Measurements from ENCODE around the gene NISCH. TPM values are rescaled to one million over a fixed set of nuclear protein-coding genes. Genes with fewer than 3 reads are reported as not detected.

NISCH gene
- total and polyA plus RNA-seq, 2 of the 8 experiments (the other 6 are each of a cell fraction or from before 2014, with no cell fraction given): 71.2 to 71.9 TPM

DNA sequence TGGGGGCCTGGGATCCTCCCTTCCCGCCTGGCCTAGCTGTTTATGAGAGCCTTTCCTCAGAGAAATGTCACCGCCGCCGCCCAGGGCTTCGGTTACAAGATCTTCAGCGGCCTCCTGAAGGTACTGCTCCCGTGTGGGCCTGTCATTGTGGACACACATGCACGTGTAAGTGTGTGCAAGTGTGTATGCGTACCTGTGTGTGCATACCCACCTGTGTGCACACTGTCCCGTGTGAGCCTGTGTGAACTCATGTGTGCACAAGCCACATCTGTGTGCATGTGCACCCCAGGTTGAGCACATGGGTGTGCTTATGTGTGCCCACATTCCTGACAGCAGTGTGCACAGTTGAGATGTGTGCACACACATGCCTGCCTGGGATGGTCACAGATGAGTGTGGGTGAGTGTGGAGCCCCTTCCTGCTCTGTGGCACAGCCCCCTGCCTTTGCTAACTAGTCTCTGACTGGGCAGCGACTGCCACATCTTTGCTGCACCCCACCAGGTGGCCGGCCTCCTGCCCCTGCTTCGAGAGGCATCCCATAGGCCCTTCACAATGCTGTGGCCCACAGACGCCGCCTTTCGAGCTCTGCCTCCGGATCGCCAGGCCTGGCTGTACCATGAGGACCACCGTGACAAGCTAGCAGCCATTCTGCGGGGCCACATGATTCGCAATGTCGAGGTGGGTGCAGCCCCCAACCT lies 64.2 kb downstream of the NISCH start (continued):
- TF ChIP-seq, protein P1, sequence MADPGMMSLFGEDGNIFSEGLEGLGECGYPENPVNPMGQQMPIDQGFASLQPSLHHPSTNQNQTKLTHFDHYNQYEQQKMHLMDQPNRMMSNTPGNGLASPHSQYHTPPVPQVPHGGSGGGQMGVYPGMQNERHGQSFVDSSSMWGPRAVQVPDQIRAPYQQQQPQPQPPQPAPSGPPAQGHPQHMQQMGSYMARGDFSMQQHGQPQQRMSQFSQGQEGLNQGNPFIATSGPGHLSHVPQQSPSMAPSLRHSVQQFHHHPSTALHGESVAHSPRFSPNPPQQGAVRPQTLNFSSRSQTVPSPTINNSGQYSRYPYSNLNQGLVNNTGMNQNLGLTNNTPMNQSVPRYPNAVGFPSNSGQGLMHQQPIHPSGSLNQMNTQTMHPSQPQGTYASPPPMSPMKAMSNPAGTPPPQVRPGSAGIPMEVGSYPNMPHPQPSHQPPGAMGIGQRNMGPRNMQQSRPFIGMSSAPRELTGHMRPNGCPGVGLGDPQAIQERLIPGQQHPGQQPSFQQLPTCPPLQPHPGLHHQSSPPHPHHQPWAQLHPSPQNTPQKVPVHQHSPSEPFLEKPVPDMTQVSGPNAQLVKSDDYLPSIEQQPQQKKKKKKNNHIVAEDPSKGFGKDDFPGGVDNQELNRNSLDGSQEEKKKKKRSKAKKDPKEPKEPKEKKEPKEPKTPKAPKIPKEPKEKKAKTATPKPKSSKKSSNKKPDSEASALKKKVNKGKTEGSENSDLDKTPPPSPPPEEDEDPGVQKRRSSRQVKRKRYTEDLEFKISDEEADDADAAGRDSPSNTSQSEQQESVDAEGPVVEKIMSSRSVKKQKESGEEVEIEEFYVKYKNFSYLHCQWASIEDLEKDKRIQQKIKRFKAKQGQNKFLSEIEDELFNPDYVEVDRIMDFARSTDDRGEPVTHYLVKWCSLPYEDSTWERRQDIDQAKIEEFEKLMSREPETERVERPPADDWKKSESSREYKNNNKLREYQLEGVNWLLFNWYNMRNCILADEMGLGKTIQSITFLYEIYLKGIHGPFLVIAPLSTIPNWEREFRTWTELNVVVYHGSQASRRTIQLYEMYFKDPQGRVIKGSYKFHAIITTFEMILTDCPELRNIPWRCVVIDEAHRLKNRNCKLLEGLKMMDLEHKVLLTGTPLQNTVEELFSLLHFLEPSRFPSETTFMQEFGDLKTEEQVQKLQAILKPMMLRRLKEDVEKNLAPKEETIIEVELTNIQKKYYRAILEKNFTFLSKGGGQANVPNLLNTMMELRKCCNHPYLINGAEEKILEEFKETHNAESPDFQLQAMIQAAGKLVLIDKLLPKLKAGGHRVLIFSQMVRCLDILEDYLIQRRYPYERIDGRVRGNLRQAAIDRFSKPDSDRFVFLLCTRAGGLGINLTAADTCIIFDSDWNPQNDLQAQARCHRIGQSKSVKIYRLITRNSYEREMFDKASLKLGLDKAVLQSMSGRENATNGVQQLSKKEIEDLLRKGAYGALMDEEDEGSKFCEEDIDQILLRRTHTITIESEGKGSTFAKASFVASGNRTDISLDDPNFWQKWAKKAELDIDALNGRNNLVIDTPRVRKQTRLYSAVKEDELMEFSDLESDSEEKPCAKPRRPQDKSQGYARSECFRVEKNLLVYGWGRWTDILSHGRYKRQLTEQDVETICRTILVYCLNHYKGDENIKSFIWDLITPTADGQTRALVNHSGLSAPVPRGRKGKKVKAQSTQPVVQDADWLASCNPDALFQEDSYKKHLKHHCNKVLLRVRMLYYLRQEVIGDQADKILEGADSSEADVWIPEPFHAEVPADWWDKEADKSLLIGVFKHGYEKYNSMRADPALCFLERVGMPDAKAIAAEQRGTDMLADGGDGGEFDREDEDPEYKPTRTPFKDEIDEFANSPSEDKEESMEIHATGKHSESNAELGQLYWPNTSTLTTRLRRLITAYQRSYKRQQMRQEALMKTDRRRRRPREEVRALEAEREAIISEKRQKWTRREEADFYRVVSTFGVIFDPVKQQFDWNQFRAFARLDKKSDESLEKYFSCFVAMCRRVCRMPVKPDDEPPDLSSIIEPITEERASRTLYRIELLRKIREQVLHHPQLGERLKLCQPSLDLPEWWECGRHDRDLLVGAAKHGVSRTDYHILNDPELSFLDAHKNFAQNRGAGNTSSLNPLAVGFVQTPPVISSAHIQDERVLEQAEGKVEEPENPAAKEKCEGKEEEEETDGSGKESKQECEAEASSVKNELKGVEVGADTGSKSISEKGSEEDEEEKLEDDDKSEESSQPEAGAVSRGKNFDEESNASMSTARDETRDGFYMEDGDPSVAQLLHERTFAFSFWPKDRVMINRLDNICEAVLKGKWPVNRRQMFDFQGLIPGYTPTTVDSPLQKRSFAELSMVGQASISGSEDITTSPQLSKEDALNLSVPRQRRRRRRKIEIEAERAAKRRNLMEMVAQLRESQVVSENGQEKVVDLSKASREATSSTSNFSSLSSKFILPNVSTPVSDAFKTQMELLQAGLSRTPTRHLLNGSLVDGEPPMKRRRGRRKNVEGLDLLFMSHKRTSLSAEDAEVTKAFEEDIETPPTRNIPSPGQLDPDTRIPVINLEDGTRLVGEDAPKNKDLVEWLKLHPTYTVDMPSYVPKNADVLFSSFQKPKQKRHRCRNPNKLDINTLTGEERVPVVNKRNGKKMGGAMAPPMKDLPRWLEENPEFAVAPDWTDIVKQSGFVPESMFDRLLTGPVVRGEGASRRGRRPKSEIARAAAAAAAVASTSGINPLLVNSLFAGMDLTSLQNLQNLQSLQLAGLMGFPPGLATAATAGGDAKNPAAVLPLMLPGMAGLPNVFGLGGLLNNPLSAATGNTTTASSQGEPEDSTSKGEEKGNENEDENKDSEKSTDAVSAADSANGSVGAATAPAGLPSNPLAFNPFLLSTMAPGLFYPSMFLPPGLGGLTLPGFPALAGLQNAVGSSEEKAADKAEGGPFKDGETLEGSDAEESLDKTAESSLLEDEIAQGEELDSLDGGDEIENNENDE (IDR thresholded peaks at IDR 0.05; ENCODE audit: insufficient replicate concordance, low read length): no peak
- TF ChIP-seq KDM1A (IDR thresholded peaks at IDR 0.05; ENCODE audit: borderline replicate concordance, low read length): peak; percentile 52; the same call in 1 of the 2 replicates

Measured in H1 (cell line).